NB4 (cell line): Measurements from ENCODE around the gene MPZL3.

Source experiments
- CTCF ChIP-seq: IDR thresholded peaks from one replicate; pipeline ENCODE4 v1.5.1; 2012; ENCODE audit warnings: low read depth, low read length
- POLR2A ChIP-seq: IDR thresholded peaks from 2 replicates; pipeline ENCODE4 v1.6.1; 2011; ENCODE audit warnings: mild to moderate bottlenecking; ENCODE audit not compliant: insufficient read length; ENCODE audit errors: extremely low read depth

- TF ChIP-seq CTCF, result no peak
- no peak for TF ChIP-seq POLR2A
These were observed 49.5 kb upstream of the MPZL3 start for GRCh38 chr11:118301600-118302195.
